ENCODE measurements around the gene CCDC12.

CCDC12 gene

GRCh38 chr3:46883830-46884185, 92.7 kb downstream of the CCDC12 start:
- H3K27ac ChIP-seq, result no peak overlapping the region

GRCh38 chr3:46883054-46883829, 93.3 kb downstream of the CCDC12 start:
- no peak for DNase-seq (ENCODE audit: low read depth, low spot score)
- no peak overlapping the region for H3K27ac ChIP-seq

More at GRCh38 chr3:46883830-46884185, 92.7 kb downstream of the CCDC12 start:
- DNase-seq (ENCODE audit: low read depth, low spot score), result no peak

GRCh38 chr3:46882377-46883053, 94.0 kb downstream of the CCDC12 start:
- no peak overlapping the region for H3K27ac ChIP-seq
- no peak for DNase-seq (ENCODE audit: low read depth, low spot score)

- DNase-seq (ENCODE audit: low read depth, low spot score), result no peak
- no peak overlapping the region for H3K27ac ChIP-seq
Measured at GRCh38 chr3:46881596-46882376, 94.8 kb downstream of the CCDC12 start.

- no peak for DNase-seq (ENCODE audit: low read depth, low spot score)
- H3K27ac ChIP-seq, result no peak overlapping the region
Measured at GRCh38 chr3:46880884-46881595, 95.5 kb downstream of the CCDC12 start.

- no peak for DNase-seq (ENCODE audit: low read depth, low spot score)
- H3K27ac ChIP-seq, result no peak overlapping the region
Measured at GRCh38 chr3:46878781-46879436, 97.6 kb downstream of the CCDC12 start.

GRCh38 chr3:46877406-46878125, 99.0 kb downstream of the CCDC12 start, which contains the start of gene PTH1R:
TSS of gene PTH1R (plus strand) at chr3:46877721. CDS start at chr3:46883560, 5,839 bp downstream.
- DNase-seq (ENCODE audit: low read depth, low spot score), result no peak
- no peak within 1 kb of the TSS for H3K27ac ChIP-seq

GRCh38 chr3:46876313-46877300, 99.9 kb downstream of the CCDC12 start:
- no peak for DNase-seq (ENCODE audit: low read depth, low spot score)
- no peak overlapping the region for H3K27ac ChIP-seq

GRCh38 chr3:46875560-46875959, 101.0 kb downstream of the CCDC12 start:
- no peak overlapping the region for H3K27ac ChIP-seq
- no peak for DNase-seq (ENCODE audit: low read depth, low spot score)

- H3K27ac ChIP-seq, result no peak overlapping the region
- DNase-seq (ENCODE audit: low read depth, low spot score), result no peak
Measured at GRCh38 chr3:46874430-46874829, 102.1 kb downstream of the CCDC12 start.

- no peak for DNase-seq (ENCODE audit: low read depth, low spot score)
- no peak overlapping the region for H3K27ac ChIP-seq
Measured at GRCh38 chr3:46873521-46873920, 103.0 kb downstream of the CCDC12 start.
